Loucy (cell line): ENCODE data around the gene ELMO1.

Experiments
- CTCF ChIP-seq: fragments of 200-600 bp; sonication (generic); conservative IDR thresholded peaks from 2 replicates; pipeline ENCODE4 v1.5.1; 2014; ENCODE audit warnings: mild to moderate bottlenecking, antibody characterized with exemption, low read length
- EZH2phosphoT487 ChIP-seq: fragments of 200-600 bp; IDR thresholded peaks from 2 replicates; pipeline ENCODE4 v1.6.1; 2018; ENCODE audit warnings: antibody characterized with exemption, mild to moderate bottlenecking, moderate library complexity, borderline replicate concordance

GRCh38 chr7:37344886-37345579 lies 103.6 kb downstream of the ELMO1 start:
- TF ChIP-seq CTCF: no peak
- TF ChIP-seq EZH2phosphoT487: no peak
